Smooth muscle cell (in vitro differentiated cells): ENCODE results near the gene FAM83B. TPM values are rescaled to one million over a fixed set of nuclear protein-coding genes. Genes with fewer than 3 reads are reported as not detected.

ENCODE experiments used
- DNase-seq: peaks from one replicate; lab custom pipeline; 2025; ENCODE audit not compliant: unreplicated experiment; lab: John Stamatoyannopoulos, UW
- H2AFZ ChIP-seq: fragments of 200-600 bp; sonication (generic); 2 replicates; pipeline ENCODE4 v1.6.0; 2016; ENCODE audit warnings: antibody characterized with exemption, low read depth, mild to moderate bottlenecking
- H3F3A ChIP-seq: fragments of 200-600 bp; sonication (generic); 2 replicates; pipeline ENCODE4 v1.6.0; 2017; ENCODE audit warnings: antibody characterized with exemption, low read depth
- H3K27ac ChIP-seq: fragments of 200-600 bp; sonication (generic); 2 replicates; pipeline ENCODE4 v1.5.1; 2016; ENCODE audit warnings: low read depth, mild to moderate bottlenecking
- H3K27me3 ChIP-seq: fragments of 200-600 bp; sonication (generic); 2 replicates; pipeline ENCODE4 v1.6.1; 2016; ENCODE audit warnings: low read depth, mild to moderate bottlenecking
- H3K36me3 ChIP-seq: fragments of 200-600 bp; sonication (generic); 2 replicates; pipeline ENCODE4 v1.5.1; 2016; ENCODE audit warnings: low read depth
- H3K4me1 ChIP-seq: fragments of 200-600 bp; sonication (generic); 2 replicates; pipeline ENCODE4 v1.5.1; 2016; ENCODE audit warnings: low read depth
- H3K4me2 ChIP-seq: fragments of 200-600 bp; sonication (generic); 2 replicates; pipeline ENCODE4 v1.6.0; 2016; ENCODE audit warnings: mild to moderate bottlenecking
- H3K4me3 ChIP-seq: fragments of 200-600 bp; sonication (generic); 2 replicates; pipeline ENCODE4 v1.5.1; 2016; ENCODE audit warnings: mild to moderate bottlenecking
- H3K79me2 ChIP-seq: fragments of 200-600 bp; sonication (generic); 2 replicates; pipeline ENCODE4 v1.6.0; 2016; ENCODE audit warnings: low read depth, mild to moderate bottlenecking
- H3K9ac ChIP-seq: fragments of 200-600 bp; sonication (generic); 2 replicates; pipeline ENCODE4 v1.6.0; 2016; ENCODE audit warnings: low read depth
- H3K9me3 ChIP-seq: fragments of 200-600 bp; sonication (generic); replicated peaks from 2 replicates; pipeline ENCODE4 v1.5.1; 2016; ENCODE audit warnings: low read depth
- H4K20me1 ChIP-seq: fragments of 200-600 bp; sonication (generic); 2 replicates; pipeline ENCODE4 v1.6.0; 2016; ENCODE audit warnings: low read depth
- CTCF ChIP-seq: fragments of 200-600 bp; sonication (generic); IDR thresholded peaks from 2 replicates; pipeline ENCODE4 v1.5.1; 2017; ENCODE audit warnings: borderline replicate concordance, mild to moderate bottlenecking, antibody characterized with exemption; ENCODE audit not compliant: insufficient read depth, poor library complexity, severe bottlenecking
- WGBS: methylation state at CpG from one replicate; pipeline ENCODE4 v1.1.7; 2016; ENCODE audit warnings: low lambda C conversion rate; 5-methylcytosine and 5-hydroxymethylcytosine counted together
- polyA plus RNA-seq: library from polyadenylated mRNA; unstranded; fragments of >200 nt; fragmentation: Nextera tagmentation; extraction: Ambion mirVana; gene quantifications from 2 replicates; pipeline ENCODE4 v1.2.1, GENCODE V29; 2016
- total RNA-seq: library from RNA; depleted of rRNA; stranded (reverse); fragments of >200 nt; gene quantifications from 2 replicates; pipeline ENCODE4 v1.2.3, GENCODE V29; 2014

FAM83B gene
- total and polyA plus RNA-seq, 2 experiments from 2014 or later = 1.1 to 28.7 TPM

DNA sequence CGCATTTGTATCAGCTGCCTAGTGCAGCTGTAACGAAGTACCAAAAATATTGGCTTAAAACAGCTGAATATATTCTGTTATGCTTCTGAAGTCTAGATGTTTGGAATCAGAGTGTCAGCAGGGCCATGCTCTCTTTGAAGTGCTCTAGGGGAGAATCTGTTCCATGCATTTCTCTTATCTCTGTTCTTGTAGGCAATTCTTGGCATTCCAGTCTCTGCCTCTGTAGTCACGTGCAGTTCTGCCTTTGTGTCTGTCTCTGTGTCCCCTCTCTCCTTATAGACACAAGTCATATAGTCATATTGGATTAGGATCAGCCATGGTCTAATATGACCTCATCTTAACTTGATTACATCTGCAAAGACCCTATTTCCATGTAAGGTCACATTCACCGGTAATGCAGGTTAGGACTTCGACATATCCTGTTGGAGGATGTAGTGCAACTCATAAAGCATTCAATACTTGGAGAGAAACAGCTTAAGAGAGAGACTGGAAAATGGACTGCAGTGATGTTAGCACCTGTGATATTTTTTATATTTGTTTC is 18.6 kb downstream of the FAM83B start:
- Histone ChIP-seq H3K36me3 (no peaks in the 10 kb centered on the region), H3K27me3 (no peaks in the 10 kb centered on the region), H3K4me1 (no peaks in the 10 kb centered on the region), H3K4me2 (peak overlapping the region; percentile 53), H4K20me1 (peaks cover 55% of the 10 kb centered on the region), H3F3A (peaks cover 12% of the 10 kb centered on the region), H3K4me3 (no peak overlapping the region), H3K9ac (no peak overlapping the region), H2AFZ (no peak overlapping the region), H3K27ac (no peak overlapping the region), H3K79me2 (peaks cover 30% of the 10 kb centered on the region), H3K9me3 (no peaks in the 10 kb centered on the region)
- no peak for DNase-seq
- no peak for TF ChIP-seq CTCF
- 55% methylated on average over 5 of the region's 5 CpGs for WGBS

- Histone ChIP-seq H3K9ac (no peak overlapping the region), H3K36me3 (no peaks in the 10 kb centered on the region), H3K79me2 (peaks cover 27% of the 10 kb centered on the region), H3F3A (peaks cover 10% of the 10 kb centered on the region), H3K27ac (peak overlapping the region; percentile 21), H3K27me3 (no peaks in the 10 kb centered on the region), H2AFZ (no peak overlapping the region), H3K4me2 (no peak overlapping the region), H3K9me3 (no peaks in the 10 kb centered on the region), H3K4me3 (no peak overlapping the region), H4K20me1 (peaks cover 23% of the 10 kb centered on the region), H3K4me1 (no peaks in the 10 kb centered on the region)
- DNase-seq = no peak
- no peak for TF ChIP-seq CTCF
These were observed 22.0 kb downstream of the FAM83B start for GRCh38 chr6:54868556-54868955.

DNA sequence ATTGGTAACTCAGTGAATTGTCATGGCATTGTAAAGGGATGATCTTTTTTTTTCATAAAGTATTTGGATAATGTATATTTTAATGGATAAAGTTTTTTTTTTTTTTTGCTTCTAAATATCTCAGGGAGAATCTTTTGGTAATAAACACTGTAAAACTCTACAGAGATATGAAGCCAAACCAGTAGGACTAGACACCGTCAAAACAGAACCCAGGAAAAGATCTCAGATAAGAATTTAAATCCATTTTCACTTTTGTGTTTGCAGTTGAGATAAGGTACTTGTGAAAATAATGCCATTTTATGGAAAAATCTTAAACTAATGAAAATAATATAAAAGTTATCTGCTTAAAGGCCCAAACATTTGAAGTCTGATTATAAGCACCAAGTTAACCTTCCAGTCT is 27.0 kb downstream of the FAM83B start:
- no peaks in the 10 kb centered on the region for H3K9me3 ChIP-seq

More for the DNA sequence above, 27.0 kb downstream of the FAM83B start:
- H3F3A ChIP-seq = no peaks in the 10 kb centered on the region
- H2AFZ ChIP-seq = no peak overlapping the region
- H3K4me2 ChIP-seq = peak overlapping the region; percentile 25
- H3K79me2 ChIP-seq = peaks cover 4% of the 10 kb centered on the region
- no peak for DNase-seq
- no peak overlapping the region for H3K9ac ChIP-seq
- no peaks in the 10 kb centered on the region for H3K4me1 ChIP-seq
- H3K27me3 ChIP-seq = no peaks in the 10 kb centered on the region
- no peak overlapping the region for H3K4me3 ChIP-seq
- 12% methylated on average over 1 of the region's 1 CpG for WGBS
- no peaks in the 10 kb centered on the region for H4K20me1 ChIP-seq
- no peaks in the 10 kb centered on the region for H3K36me3 ChIP-seq
- TF ChIP-seq CTCF = no peak
- H3K27ac ChIP-seq = peak overlapping the region; percentile 65
